ENCODE data around the gene NHS. TPM values are rescaled to one million over a fixed set of nuclear protein-coding genes. Genes with fewer than 3 reads are reported as not detected.
A peak's percentile ranks its signal among the peaks of the same experiment; 100 is the strongest.

The NHS gene
- total RNA-seq, 2 donors from 2014 or later = 3.0 to 4.3 TPM

DNA sequence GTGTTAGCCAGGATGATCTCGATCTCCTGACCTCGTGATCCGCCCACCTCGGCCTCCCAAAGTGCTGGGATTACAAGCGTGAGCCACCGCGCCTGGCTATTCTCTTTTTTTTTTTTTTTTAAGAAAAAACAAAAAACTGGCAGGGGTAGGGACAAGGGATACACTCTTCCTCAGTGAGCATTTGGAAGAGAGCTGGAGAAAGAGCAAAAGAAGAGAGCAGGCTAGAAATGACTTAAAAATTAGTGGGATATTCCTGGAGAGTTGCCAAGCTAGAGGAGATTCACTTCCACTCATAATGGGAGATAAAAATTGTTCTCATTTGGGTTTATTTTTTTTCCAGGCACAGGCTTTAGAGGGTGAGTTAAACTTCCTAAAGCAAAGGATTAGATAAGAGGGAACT, 222.3 kb downstream of the NHS start:
- no peak for DNase-seq
- Histone ChIP-seq H3K36me3 (no peaks in the 10 kb centered on the region), H3K4me1 (peaks cover 5% of the 10 kb centered on the region), H3K4me3 (no peak overlapping the region), H3K27ac (no peak overlapping the region), H3K27me3 (no peaks in the 10 kb centered on the region), H3K9ac (ENCODE audit: low read depth in 2 of 2, low read length in 2 of 2) (no peak overlapping the region), H3K9me3 (no peaks in the 10 kb centered on the region)
- intact Hi-C loops (cut with DNase I) = no loop called here
- TF ChIP-seq, protein P1, sequence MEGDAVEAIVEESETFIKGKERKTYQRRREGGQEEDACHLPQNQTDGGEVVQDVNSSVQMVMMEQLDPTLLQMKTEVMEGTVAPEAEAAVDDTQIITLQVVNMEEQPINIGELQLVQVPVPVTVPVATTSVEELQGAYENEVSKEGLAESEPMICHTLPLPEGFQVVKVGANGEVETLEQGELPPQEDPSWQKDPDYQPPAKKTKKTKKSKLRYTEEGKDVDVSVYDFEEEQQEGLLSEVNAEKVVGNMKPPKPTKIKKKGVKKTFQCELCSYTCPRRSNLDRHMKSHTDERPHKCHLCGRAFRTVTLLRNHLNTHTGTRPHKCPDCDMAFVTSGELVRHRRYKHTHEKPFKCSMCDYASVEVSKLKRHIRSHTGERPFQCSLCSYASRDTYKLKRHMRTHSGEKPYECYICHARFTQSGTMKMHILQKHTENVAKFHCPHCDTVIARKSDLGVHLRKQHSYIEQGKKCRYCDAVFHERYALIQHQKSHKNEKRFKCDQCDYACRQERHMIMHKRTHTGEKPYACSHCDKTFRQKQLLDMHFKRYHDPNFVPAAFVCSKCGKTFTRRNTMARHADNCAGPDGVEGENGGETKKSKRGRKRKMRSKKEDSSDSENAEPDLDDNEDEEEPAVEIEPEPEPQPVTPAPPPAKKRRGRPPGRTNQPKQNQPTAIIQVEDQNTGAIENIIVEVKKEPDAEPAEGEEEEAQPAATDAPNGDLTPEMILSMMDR (IDR thresholded peaks at IDR 0.05) = no peak

DNA sequence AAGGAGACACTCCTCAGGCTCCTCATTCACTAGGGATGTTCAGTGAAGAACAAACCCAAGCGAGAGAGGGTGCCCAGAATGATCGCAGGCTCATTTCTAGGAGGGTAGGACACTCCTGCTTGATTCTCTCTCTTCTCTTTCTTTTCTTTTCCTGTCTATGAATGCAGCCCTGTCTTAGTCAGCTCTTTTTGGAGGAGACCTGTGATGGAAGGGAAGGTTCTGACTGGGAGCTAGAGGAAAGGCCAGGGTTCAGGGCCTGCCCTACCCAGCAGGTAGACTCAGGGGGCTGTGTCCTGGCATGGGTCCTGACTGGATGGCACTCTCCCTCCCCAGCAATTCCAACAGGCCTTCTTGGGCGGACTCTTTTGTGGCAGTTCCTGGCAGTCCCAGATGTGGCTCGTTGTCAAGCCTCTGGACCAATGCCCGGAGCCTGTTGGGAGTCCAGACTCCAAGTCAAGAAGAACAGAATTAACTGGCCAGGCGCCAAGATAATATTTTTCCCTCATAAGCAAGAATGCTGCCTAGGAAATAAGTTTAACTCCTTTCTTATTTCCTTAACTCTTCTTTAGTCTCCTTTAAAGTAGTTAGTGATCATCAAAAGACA, 222.9 kb downstream of the NHS start:
- Histone ChIP-seq H3K4me3 (no peak overlapping the region), H3K36me3 (no peaks in the 10 kb centered on the region), H3K9me3 (no peaks in the 10 kb centered on the region), H3K4me1 (peaks cover 5% of the 10 kb centered on the region), H3K27me3 (no peaks in the 10 kb centered on the region), H3K9ac (ENCODE audit: low read depth in 2 of 2, low read length in 2 of 2) (no peak overlapping the region), H3K27ac (no peak overlapping the region)
- peak; percentile 84 for DNase-seq
- intact Hi-C loops (cut with DNase I) = no loop called here
- TF ChIP-seq, protein P1 (IDR thresholded peaks at IDR 0.05) = no peak

DNA sequence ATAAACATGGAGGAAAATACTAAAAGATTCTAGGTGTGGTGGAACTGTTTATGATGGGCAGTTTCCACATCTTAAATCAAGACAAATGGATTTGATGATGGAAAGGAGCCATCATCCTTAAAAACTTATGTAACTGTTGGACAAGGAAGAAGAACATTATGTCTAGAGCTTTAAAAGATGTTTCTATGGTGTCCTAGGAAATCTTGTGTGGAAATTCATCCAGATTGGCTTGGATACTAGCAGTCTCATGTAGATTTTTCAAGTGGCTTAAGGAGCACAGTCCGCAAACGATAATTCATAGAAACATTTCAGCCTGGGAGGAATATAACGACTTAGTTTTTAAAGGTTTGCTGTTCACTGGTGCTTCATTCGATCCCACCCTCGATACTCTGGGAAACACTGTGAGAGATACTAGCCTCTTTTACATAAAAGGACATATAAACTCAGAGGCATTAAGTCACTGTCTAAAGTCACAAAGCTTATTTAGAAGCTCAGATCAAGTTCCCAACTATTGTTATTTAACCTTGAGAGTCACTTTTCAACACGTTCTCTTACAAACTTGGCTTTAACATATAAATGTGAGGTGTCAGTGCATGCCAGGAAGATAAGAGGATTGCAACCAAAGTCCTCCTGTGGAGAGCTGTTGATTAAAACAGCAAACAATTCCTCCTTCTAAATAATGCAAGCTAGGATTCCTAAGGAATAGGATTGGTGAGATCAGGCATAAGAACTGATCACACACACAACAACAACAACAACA, 226.6 kb downstream of the NHS start:
- intact Hi-C loops (cut with DNase I) = no loop called here
- Histone ChIP-seq H3K9me3 (no peaks in the 10 kb centered on the region), H3K9ac (ENCODE audit: low read depth in 2 of 2, low read length in 2 of 2) (no peak overlapping the region), H3K4me3 (no peak overlapping the region), H3K36me3 (no peaks in the 10 kb centered on the region), H3K4me1 (peaks cover 5% of the 10 kb centered on the region), H3K27me3 (no peaks in the 10 kb centered on the region), H3K27ac (no peak overlapping the region)
- no peak for DNase-seq
- TF ChIP-seq, protein P1 (IDR thresholded peaks at IDR 0.05) = no peak

DNA sequence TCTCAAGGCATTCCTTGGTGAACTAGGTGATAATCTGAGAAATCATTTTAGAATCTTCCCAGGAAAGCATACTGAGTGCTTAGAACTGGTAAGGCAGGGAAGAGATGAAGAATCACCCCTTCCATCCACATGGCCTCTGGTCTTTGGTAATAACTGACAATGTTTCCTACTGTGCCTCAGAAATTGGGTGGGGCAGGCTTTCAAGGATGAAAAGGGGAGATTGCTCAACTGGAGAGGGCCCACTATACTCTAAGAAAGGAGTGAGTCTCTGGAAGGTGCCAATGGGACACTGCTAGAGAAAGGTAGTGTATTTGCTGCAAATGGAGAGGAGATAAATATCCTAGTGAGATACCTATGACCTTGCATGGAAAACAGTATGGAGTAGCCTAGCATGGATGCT, 227.2 kb downstream of the NHS start:
- Histone ChIP-seq H3K4me1 (peaks cover 5% of the 10 kb centered on the region), H3K36me3 (no peaks in the 10 kb centered on the region), H3K27me3 (no peaks in the 10 kb centered on the region), H3K4me3 (no peak overlapping the region), H3K27ac (no peak overlapping the region), H3K9me3 (no peaks in the 10 kb centered on the region), H3K9ac (ENCODE audit: low read depth in 2 of 2, low read length in 2 of 2) (no peak overlapping the region)
- intact Hi-C loops (cut with DNase I) = no loop called here
- DNase-seq = no peak
- TF ChIP-seq, protein P1 (IDR thresholded peaks at IDR 0.05) = no peak

DNA sequence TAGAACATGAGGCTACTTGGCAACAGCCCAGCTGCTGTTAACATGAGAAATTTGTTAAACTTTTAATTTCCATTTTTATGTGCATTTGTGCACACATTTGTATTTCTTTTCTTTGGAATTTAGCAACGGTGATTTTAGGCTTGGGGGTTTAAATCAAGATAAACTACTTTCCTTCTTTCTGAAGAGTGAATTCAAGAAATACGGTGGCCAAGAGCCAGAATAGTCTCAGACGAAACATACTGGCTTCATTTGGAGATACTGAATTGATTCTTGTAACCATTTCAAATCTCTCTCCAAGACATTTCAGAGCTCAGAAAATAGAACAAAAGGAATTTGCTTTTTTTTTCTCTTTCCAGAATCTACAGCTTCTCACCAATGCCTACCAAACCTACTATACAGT, 228.2 kb downstream of the NHS start:
- TF ChIP-seq, protein P1 (IDR thresholded peaks at IDR 0.05) = no peak
- Histone ChIP-seq H3K9ac (ENCODE audit: low read depth in 2 of 2, low read length in 2 of 2) (no peak overlapping the region), H3K4me1 (peaks cover 4% of the 10 kb centered on the region), H3K4me3 (no peak overlapping the region), H3K36me3 (no peaks in the 10 kb centered on the region), H3K9me3 (no peaks in the 10 kb centered on the region), H3K27me3 (no peaks in the 10 kb centered on the region), H3K27ac (no peak overlapping the region)
- intact Hi-C loops (cut with DNase I) = no loop called here
- no peak for DNase-seq

Measured in colonic mucosa (tissue), 4 donors.